Gastroesophageal sphincter (tissue), 3 donors: ENCODE measurements around the gene IL1B.

Experiments used
- POLR2A ChIP-seq, 2 donors: fragments of 450-650 bp; IDR thresholded peaks; one replicate each; pipeline ENCODE4 v1.6.1; 2017; ENCODE audit warnings: antibody characterized with exemption in 2 of 2, mild to moderate bottlenecking in 2 of 2, moderate library complexity in 1 of 2
- TF ChIP-seq, protein P1 (sequence below), 4 experiments: fragments of 200-600 bp in 2 of 4; fragments of 450-650 bp in 2 of 4; sonication (generic) in 1 of 4; IDR thresholded peaks; one replicate each; pipeline ENCODE4 v1.5.1; 2017 to 2019; ENCODE audit warnings: antibody characterized with exemption in 4 of 4, mild to moderate bottlenecking in 2 of 4, moderate library complexity in 2 of 4

GRCh38 chr2:112831946-112832840 lies 4.4 kb downstream of the IL1B start:
- TF ChIP-seq, protein P1, sequence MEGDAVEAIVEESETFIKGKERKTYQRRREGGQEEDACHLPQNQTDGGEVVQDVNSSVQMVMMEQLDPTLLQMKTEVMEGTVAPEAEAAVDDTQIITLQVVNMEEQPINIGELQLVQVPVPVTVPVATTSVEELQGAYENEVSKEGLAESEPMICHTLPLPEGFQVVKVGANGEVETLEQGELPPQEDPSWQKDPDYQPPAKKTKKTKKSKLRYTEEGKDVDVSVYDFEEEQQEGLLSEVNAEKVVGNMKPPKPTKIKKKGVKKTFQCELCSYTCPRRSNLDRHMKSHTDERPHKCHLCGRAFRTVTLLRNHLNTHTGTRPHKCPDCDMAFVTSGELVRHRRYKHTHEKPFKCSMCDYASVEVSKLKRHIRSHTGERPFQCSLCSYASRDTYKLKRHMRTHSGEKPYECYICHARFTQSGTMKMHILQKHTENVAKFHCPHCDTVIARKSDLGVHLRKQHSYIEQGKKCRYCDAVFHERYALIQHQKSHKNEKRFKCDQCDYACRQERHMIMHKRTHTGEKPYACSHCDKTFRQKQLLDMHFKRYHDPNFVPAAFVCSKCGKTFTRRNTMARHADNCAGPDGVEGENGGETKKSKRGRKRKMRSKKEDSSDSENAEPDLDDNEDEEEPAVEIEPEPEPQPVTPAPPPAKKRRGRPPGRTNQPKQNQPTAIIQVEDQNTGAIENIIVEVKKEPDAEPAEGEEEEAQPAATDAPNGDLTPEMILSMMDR (IDR thresholded peaks at IDR 0.05) = no peak
- no peak for TF ChIP-seq POLR2A (IDR thresholded peaks at IDR 0.05)
